SU-DHL-6 (cell line): Measurements from ENCODE around the gene POLRMT.

Experiments
- EZH2phosphoT487 ChIP-seq: fragments of 200-600 bp; sonication (generic), shearing (Covaris generic); conservative IDR thresholded peaks from 2 replicates; pipeline ENCODE4 v1.6.1; 2018; ENCODE audit warnings: mild to moderate bottlenecking, antibody characterized with exemption, low read length, moderate library complexity, mixed read lengths
- TF ChIP-seq, protein P1 (sequence below): fragments of 200-600 bp; sonication (generic); IDR thresholded peaks from one replicate; pipeline ENCODE4 v1.5.1; 2017; ENCODE audit warnings: antibody characterized with exemption, mild to moderate bottlenecking, low read length, moderate library complexity; ENCODE audit not compliant: insufficient read depth, poor library complexity, severe bottlenecking

GRCh38 chr19:658059-658839, 24.9 kb upstream of the POLRMT start:
- TF ChIP-seq, protein P1, sequence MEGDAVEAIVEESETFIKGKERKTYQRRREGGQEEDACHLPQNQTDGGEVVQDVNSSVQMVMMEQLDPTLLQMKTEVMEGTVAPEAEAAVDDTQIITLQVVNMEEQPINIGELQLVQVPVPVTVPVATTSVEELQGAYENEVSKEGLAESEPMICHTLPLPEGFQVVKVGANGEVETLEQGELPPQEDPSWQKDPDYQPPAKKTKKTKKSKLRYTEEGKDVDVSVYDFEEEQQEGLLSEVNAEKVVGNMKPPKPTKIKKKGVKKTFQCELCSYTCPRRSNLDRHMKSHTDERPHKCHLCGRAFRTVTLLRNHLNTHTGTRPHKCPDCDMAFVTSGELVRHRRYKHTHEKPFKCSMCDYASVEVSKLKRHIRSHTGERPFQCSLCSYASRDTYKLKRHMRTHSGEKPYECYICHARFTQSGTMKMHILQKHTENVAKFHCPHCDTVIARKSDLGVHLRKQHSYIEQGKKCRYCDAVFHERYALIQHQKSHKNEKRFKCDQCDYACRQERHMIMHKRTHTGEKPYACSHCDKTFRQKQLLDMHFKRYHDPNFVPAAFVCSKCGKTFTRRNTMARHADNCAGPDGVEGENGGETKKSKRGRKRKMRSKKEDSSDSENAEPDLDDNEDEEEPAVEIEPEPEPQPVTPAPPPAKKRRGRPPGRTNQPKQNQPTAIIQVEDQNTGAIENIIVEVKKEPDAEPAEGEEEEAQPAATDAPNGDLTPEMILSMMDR = no peak
- TF ChIP-seq EZH2phosphoT487 = no peak
